Sigmoid colon (tissue), 3 donors: ENCODE measurements around the gene KDELR3.

Experiments used
- POLR2A ChIP-seq, 2 donors: fragments of 450-650 bp; IDR thresholded peaks; one replicate each; pipeline ENCODE4 v1.6.1; 2016; ENCODE audit warnings: antibody characterized with exemption in 2 of 2, mild to moderate bottlenecking in 2 of 2, moderate library complexity in 2 of 2
- TF ChIP-seq, protein P1 (sequence below), 4 experiments: fragments of 450-650 bp in 3 of 4; fragments of 200-600 bp in 1 of 4; IDR thresholded peaks; one replicate each; pipeline ENCODE4 v1.5.1; 2016 to 2019; ENCODE audit warnings: antibody characterized with exemption in 4 of 4, mild to moderate bottlenecking in 3 of 4, moderate library complexity in 2 of 4

DNA sequence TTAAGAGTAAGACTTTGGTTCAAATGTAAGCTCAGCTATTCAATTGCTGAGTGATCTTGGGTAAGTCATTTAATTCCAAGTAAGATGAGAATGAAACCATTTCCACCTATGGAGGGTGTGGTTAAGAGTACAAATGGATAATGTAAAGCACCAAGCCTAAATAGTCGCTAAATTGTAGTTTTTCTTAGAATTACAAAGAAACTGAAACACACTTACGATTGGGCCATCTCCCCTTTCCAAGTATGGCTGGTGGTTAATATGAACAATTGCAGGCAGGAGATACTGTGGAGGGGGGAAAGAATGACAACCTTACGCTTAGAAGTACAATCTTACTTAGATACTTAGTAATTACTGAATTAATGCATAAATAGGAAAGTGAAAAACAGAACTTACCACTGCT, 30.0 kb downstream of the KDELR3 start:
- no peak for TF ChIP-seq POLR2A (IDR thresholded peaks at IDR 0.05)
- TF ChIP-seq, protein P1, sequence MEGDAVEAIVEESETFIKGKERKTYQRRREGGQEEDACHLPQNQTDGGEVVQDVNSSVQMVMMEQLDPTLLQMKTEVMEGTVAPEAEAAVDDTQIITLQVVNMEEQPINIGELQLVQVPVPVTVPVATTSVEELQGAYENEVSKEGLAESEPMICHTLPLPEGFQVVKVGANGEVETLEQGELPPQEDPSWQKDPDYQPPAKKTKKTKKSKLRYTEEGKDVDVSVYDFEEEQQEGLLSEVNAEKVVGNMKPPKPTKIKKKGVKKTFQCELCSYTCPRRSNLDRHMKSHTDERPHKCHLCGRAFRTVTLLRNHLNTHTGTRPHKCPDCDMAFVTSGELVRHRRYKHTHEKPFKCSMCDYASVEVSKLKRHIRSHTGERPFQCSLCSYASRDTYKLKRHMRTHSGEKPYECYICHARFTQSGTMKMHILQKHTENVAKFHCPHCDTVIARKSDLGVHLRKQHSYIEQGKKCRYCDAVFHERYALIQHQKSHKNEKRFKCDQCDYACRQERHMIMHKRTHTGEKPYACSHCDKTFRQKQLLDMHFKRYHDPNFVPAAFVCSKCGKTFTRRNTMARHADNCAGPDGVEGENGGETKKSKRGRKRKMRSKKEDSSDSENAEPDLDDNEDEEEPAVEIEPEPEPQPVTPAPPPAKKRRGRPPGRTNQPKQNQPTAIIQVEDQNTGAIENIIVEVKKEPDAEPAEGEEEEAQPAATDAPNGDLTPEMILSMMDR (IDR thresholded peaks at IDR 0.05) = no peak
